ENCODE data around the gene RAC2.
"Not testable (repeated sequence)": the region's sequence is repeated elsewhere in the genome, so short reads cannot be mapped to it uniquely, and the experiment has no call there.

Gene RAC2

GRCh38 chr22:37254867-37255233 lies 10.8 kb upstream of the RAC2 start:
- no peak for DNase-seq (ENCODE audit: low spot score)

GRCh38 chr22:37254209-37254866 lies 10.3 kb upstream of the RAC2 start:
- DNase-seq (ENCODE audit: low spot score), result peak; percentile 42

- no peak for DNase-seq (ENCODE audit: low spot score)
These were observed 9.1 kb upstream of the RAC2 start for GRCh38 chr22:37253126-37253660.

- DNase-seq (ENCODE audit: low spot score), result not testable (repeated sequence)
These were observed 7.8 kb upstream of the RAC2 start for GRCh38 chr22:37251836-37252235.

- no peak for DNase-seq (ENCODE audit: low spot score)
These were observed 5.9 kb upstream of the RAC2 start for GRCh38 chr22:37249986-37250385.

- DNase-seq (ENCODE audit: low spot score), result no peak
These were observed 4.2 kb upstream of the RAC2 start for GRCh38 chr22:37248251-37248650.

GRCh38 chr22:37245740-37246139 lies 1.7 kb upstream of the RAC2 start:
- no peak for DNase-seq (ENCODE audit: low spot score)

- DNase-seq (ENCODE audit: low spot score), result no peak
These were observed 1.1 kb upstream of the RAC2 start for GRCh38 chr22:37244922-37245722.

- DNase-seq (ENCODE audit: low spot score), result no peak
These were observed 511 bp downstream of the RAC2 start for GRCh38 chr22:37243402-37244113.

GRCh38 chr22:37242395-37242918 lies 1.6 kb downstream of the RAC2 start:
- peak; percentile 84 for DNase-seq (ENCODE audit: low spot score)

- peak; percentile 19 for DNase-seq (ENCODE audit: low spot score)
These were observed 2.5 kb downstream of the RAC2 start for GRCh38 chr22:37241351-37242142.

- DNase-seq (ENCODE audit: low spot score), result no peak
These were observed 3.1 kb downstream of the RAC2 start for GRCh38 chr22:37240941-37241320.

GRCh38 chr22:37240240-37240940 lies 3.7 kb downstream of the RAC2 start:
- DNase-seq (ENCODE audit: low spot score), result no peak

- no peak for DNase-seq (ENCODE audit: low spot score)
These were observed 4.5 kb downstream of the RAC2 start for GRCh38 chr22:37239336-37240239.

- DNase-seq (ENCODE audit: low spot score), result no peak
These were observed 6.4 kb downstream of the RAC2 start for GRCh38 chr22:37237371-37238268.

GRCh38 chr22:37235897-37236607 lies 8.0 kb downstream of the RAC2 start:
- no peak for DNase-seq (ENCODE audit: low spot score)

GRCh38 chr22:37234736-37235711 lies 9.0 kb downstream of the RAC2 start:
- DNase-seq (ENCODE audit: low spot score), result no peak
